GM18861 (cell line): ENCODE results near the gene SORT1.
"Not testable (repeated sequence)": the region's sequence is repeated elsewhere in the genome, so short reads cannot be mapped to it uniquely, and the experiment has no call there.

Experiments
- ATAC-seq: cut with Tn5 transposase; IDR thresholded peaks from one replicate; pipeline ENCODE4 v1.9.1; 2021; ENCODE audit not compliant: unreplicated experiment

The SORT1 gene

DNA sequence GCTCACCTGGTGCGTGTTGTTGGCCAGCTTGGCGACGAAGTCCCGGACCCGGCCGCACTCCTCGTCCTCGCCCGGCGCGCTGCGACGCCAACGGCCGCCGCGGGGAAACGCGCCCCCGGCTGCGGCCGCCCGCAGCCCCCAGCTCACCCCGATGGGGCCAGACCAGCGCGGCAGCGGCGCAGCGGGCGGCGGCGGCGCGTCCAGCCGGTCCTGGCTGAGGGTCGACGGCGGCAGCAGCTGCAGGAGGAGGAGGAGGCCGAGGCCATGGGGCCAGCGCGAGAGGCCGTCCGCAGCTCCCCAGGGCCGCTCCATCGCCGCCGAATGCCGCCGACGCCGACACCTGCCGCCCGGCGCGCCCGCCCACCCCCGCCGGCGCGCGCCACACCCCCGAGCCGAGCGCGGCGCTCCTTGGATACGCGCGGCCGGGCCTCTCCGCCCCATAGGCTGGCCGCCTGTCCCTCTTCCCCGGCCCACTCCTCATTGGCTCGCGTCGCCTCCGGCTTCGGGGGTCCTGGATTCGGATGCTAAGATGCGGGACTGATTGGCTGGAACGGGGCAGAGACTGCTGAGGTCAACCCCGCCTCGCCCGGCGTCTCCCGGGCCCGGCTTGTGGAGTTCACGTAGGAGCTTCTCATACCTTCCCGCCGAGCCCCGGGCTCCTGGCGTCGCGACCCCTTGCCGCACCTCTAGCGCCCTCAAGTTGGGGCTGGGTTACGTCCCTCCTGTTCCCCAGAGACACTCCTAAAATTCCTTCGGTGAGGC lies at the start of gene SORT1:
TSS of gene SORT1 (minus strand) at position 338 of the 762 bp plus-strand sequence. CDS start at position 312, 26 bp downstream.
- ATAC-seq: peak; percentile 65

GRCh38 chr1:109445949-109446695 lies 48.4 kb upstream of the SORT1 start:
- not testable (repeated sequence) for ATAC-seq

- no peak for ATAC-seq
These were observed 46.6 kb upstream of the SORT1 start for GRCh38 chr1:109444346-109444745.

DNA sequence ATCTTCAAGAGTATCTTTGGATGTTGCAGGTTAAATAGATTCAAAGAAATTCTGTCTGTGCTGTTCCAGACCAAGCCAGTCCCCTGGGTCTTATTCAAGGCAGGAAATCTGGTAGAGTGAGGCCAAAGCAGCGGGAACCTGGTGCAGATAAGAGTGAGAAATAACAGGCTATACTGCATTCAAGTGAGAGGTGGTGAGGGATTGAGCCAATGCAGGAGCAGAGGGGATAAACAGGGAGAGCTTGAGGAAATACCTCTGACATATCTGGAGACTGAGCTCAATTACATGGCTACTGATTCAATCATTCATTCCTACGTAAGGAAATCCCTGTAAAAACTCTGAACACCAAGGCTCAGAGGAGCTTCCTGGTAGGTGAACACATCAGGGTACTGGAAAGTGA lies 45.8 kb upstream of the SORT1 start:
- no peak for ATAC-seq

GRCh38 chr1:109441069-109441468 lies 43.4 kb upstream of the SORT1 start:
- ATAC-seq: no peak

DNA sequence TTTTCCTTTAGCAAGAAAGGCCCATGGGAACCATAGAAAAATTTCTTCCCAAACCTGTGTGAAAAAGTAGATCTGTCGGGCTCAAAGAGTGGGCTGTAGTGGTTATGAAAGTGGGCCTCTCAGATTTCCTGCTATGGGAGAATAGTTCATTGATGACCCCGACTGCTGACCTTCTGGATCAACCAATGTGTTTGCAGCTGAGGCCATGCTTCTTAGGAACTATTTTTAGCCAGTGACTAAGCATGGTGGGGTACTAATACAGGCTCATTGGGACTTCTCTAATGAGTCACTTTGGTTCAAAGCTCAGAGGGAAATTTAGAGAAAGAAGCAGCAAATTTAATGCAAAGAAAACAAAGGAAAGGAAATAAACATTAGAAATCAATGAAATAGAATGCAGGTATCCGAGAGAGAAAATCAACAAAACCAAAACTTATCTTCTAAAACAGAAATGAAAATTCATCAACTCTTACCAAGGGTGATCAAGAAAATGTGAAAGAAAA lies 41.1 kb upstream of the SORT1 start:
- no peak for ATAC-seq

- no peak for ATAC-seq
These were observed 36.8 kb upstream of the SORT1 start for GRCh38 chr1:109434484-109434883.

DNA sequence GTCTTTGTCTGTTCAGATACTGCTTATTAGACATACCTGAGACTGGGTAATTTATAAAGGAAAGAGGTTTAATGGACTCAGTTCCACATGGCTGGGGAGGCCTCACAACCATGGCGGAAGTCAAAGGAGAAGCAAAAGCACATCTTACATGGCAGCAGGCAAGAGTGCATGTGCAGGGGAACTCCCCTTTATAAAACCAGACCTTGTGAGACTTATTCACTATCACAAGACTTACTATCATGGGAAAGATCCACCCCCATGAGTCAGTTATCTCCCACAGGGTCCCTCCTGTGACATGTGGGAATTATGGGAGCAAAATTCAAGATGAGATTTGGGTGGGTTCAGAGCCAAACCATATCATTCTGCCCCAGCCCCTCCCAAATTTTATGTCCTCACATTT lies 35.6 kb upstream of the SORT1 start:
- no peak for ATAC-seq

DNA sequence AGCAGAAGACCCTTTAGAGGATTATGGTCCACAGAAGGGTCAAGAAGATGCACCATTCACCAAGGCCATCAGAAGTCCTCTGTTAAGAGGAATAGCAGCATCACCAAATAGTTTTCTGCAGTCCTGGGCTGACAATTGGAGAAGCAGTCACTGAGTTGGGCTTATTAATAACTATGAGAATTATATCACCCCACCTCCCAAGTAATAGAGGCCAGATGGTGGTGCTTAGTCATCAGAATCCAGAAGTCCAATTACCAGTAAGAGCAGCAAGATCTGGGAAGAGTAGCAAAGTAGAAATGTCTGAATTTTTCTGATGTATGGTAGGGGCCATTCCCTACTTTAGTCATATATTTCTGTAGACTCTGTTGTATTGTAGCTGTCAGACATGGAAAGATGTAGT lies 34.6 kb upstream of the SORT1 start:
- no peak for ATAC-seq

- ATAC-seq: no peak
These were observed 29.4 kb upstream of the SORT1 start for GRCh38 chr1:109427171-109427467.

- peak; percentile 86 for ATAC-seq
These were observed 28.8 kb upstream of the SORT1 start, which contains the start of gene PSMA5 for GRCh38 chr1:109426281-109427170. Gene PSMA5, minus strand, starts transcription at chr1:109426448. Its CDS starts 118 bp downstream, at chr1:109426330.

DNA sequence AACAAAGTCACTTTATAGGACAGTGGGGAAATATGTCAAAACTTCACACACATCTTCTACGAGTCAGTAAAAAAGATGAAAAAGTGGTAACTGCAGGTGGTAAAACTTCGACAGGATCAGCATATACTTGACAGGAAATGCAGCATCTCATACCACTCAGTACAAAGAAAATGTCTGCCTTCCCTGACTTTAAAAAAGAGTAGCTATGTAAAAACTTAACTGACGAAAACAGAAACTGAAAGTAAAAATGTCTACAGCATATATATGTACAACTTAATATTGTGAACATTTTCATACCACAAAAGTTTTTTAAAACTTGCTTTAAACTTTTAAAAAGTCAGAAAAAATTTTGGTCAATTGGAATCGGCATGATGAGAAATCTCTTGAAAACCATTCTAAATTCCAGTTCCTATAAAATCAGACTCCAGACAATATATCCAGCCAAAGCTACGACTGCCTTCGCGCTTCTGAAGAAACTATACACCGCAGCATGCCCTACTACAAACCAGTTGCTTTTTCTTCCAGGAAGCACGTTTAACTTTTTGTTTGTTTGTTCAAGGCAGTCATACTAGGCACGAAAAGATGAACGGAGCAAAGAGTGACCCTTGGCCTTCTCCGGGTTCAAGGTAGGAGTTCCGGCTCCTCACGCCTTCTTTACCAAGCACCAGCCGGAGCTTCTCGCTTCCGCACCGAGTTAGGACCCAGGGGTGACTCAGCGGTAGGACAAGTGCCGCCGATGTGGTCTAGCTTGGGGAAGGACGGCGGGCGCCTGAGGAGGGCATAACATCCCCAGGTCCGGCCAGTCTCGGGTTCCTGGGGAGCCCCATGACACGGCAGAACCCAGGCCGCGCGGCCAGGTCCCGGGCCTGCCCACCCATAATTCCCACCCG lies 27.9 kb upstream of the SORT1 start:
- ATAC-seq: peak; percentile 34

DNA sequence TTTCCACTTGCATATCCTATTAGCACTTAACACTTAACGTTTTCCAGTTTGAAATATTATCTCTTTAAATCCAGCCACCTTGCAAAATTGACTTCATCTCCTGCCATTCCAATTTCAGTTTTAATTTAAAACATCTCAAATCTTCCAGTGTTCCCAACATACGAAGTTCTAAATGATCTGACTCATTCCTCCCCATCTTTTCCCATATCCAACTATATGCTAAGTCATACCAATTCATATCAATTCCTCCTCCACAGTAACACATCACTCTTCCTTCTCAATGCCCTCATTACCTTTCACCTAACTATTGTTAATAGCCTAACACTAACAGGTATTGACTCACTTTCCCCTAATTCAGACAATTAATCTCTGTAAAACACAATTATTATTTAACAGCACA lies 25.8 kb upstream of the SORT1 start:
- no peak for ATAC-seq

- no peak for ATAC-seq
These were observed 14.8 kb upstream of the SORT1 start for GRCh38 chr1:109412551-109412950.

- ATAC-seq: no peak
These were observed 7.1 kb upstream of the SORT1 start for GRCh38 chr1:109404838-109405237.

GRCh38 chr1:109402025-109402424 lies 4.3 kb upstream of the SORT1 start:
- no peak for ATAC-seq

DNA sequence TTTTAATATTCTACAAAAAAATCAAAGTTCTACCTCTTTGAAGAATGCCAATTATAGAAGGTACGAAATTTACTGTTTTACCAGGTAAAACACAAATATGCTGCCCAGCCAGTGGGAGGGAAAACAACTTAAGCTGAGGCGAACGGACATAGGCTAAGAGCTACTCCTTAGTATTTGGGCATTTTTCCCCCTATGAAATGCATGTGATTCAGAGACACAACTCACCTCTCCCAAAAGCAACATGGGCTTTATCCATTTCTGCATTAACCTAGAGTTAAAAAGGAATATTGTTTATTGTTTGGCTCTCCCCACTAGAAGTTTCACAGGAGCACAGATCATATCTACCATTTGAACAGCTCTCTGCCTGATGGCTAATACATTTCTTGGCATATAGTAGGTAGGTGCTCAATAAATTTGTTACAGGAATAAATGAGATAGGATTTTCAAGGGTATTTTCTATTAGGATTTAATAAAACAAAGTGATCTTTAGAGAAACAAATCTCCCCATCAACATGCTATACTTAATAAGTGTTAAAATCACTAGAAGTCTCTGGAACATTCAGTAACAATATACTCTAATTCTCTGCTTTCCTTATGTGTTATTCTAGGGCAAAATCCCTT lies 2.4 kb upstream of the SORT1 start:
- ATAC-seq: no peak

DNA sequence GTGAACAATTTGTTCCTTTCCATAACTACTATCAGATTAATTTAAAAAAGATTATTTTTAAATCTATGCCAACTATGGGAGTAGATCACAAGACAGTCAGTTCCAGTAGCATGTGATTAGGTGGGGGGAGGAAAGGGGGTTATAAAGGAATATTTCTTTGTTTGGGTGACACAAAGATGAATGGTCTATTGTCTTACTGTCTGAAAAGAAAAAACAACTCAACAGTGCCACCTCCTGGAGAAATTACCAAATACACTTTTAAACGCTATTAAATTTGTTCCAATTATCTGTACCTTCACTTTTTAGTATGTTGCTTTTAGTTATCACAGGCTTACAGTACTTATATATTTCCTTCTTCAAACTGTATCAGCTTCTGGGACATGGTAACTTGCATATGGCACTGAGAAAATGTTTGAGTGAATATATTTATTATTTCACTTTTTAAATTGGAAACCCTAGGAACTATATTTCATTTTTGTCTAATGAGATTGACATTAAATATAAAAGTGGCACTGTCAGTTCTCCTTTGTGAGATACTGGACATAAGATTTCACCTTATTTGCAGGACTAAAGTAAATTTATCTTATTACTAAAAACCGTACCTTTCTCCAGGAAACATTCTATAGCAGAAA lies 1.7 kb upstream of the SORT1 start:
- no peak for ATAC-seq
